K562 (cell line): ENCODE measurements around the gene SMC6.

Experiments used
- CTBP1 ChIP-seq: fragments of 450-650 bp; IDR thresholded peaks from 2 replicates; pipeline ENCODE4 v1.6.1; 2016; ENCODE audit warnings: borderline replicate concordance
- GABPA ChIP-seq: fragments of 200-800 bp; sonication (Bioruptor generic); conservative IDR thresholded peaks from 2 replicates; pipeline ENCODE4 v1.6.1; 2016; ENCODE audit warnings: low read depth, missing genetic modification characterization, missing compliant biosample characterization
- HDAC6 ChIP-seq: IDR thresholded peaks from 2 replicates; pipeline ENCODE4 v1.6.1; 2012; ENCODE audit warnings: low read depth, mild to moderate bottlenecking, control low read depth, inconsistent platforms, low read length, moderate library complexity
- HMG20A ChIP-seq: fragments of 450-650 bp; formaldehyde crosslinking; conservative IDR thresholded peaks from 2 replicates; pipeline ENCODE4 v1.4.0; 2020; ENCODE audit warnings: mild to moderate bottlenecking, mixed read lengths
- KAT8 ChIP-seq: fragments of 450-650 bp; IDR thresholded peaks from 2 replicates; pipeline ENCODE4 v1.6.1; 2016; ENCODE audit warnings: low read depth, mild to moderate bottlenecking
- KLF10 ChIP-seq: fragments of 250-450 bp; sonication (Bioruptor Pico); IDR thresholded peaks from 2 replicates; pipeline ENCODE4 v1.6.1; 2021; ENCODE audit warnings: matching md5 sums
- NFIC ChIP-seq: fragments of 450-650 bp; IDR thresholded peaks from 2 replicates; pipeline ENCODE4 v1.6.1; 2017; ENCODE audit warnings: mild to moderate bottlenecking, inconsistent platforms
- POLR3A ChIP-seq: IDR thresholded peaks from 2 replicates; pipeline ENCODE4 v1.6.1; 2011; ENCODE audit warnings: borderline replicate concordance, mild to moderate bottlenecking, moderate library complexity; ENCODE audit not compliant: insufficient read length, insufficient read depth; ENCODE audit errors: extremely low read depth
- SMARCA5 ChIP-seq: fragments of 450-650 bp; IDR thresholded peaks from 2 replicates; pipeline ENCODE4 v1.6.1; 2016
- TF ChIP-seq, protein P1 (sequence below): fragments of 450-650 bp; IDR thresholded peaks from 2 replicates; pipeline ENCODE4 v1.6.1; 2016; ENCODE audit warnings: low read depth
- TF ChIP-seq, protein P2 (sequence below), 3 experiments: IDR thresholded peaks in 2 of 3; conservative IDR thresholded peaks in 1 of 3; 2 replicates each; pipeline ENCODE4 v1.5.1; 2011 to 2012; ENCODE audit warnings: low read length in 3 of 3, mild to moderate bottlenecking in 3 of 3, control low read depth in 2 of 3, improper control_type of control experiment in 1 of 3, inconsistent platforms in 1 of 3, low read depth in 1 of 3, mixed read lengths in 1 of 3, moderate library complexity in 1 of 3; ENCODE audit not compliant: insufficient read depth in 2 of 3
- TF ChIP-seq, protein P3 (sequence below): fragments of 250-450 bp; sonication (Bioruptor Pico); IDR thresholded peaks from 2 replicates; pipeline ENCODE4 v1.8.0; 2022; ENCODE audit warnings: inconsistent platforms

DNA sequence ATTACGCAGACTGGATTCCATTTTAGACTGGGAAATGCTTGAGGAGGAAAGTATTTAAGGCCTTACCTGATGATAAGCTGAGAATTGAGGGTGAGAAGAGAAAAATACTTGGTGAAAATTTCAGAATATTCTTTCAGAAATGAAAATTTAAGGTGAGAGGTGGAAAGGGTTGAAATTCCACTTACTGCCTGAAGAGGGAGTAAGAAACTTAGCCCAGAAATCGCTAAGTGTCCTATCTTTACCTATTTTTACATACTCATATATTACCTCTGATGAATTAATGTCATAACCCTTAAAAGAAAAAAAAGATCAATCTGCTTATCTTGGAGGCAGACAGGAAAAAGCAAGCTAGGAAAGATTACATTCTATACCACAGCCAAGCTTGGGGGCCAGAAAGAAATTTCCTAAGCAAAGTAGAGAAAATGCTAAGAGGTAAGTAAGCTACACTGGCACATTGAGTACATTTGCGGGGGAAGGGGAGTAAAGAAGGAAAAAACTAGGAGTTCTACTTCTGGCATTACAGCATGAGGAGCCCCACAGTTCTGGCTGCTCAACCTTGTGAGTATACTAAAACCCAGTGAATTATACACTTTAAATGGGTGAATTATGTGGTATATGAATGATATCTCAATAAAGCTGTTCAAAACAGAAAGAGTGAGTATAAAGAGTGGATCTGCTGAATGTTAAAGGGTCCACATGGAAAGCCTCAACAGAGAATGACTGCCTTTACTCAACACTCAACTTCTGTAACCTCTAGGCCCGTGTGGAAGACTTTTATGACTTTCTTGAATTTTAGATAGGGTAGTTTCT lies 33.8 kb downstream of the SMC6 start:
- TF ChIP-seq CTBP1 (no peak), NFIC (no peak), SMARCA5 (no peak), KLF10 (CRISPR knock-in tag) (no peak), KAT8 (no peak), HDAC6 (no peak), POLR3A (no peak), HMG20A (CRISPR knock-in tag) (no peak), GABPA (tag) (no peak)
- TF ChIP-seq, protein P1, sequence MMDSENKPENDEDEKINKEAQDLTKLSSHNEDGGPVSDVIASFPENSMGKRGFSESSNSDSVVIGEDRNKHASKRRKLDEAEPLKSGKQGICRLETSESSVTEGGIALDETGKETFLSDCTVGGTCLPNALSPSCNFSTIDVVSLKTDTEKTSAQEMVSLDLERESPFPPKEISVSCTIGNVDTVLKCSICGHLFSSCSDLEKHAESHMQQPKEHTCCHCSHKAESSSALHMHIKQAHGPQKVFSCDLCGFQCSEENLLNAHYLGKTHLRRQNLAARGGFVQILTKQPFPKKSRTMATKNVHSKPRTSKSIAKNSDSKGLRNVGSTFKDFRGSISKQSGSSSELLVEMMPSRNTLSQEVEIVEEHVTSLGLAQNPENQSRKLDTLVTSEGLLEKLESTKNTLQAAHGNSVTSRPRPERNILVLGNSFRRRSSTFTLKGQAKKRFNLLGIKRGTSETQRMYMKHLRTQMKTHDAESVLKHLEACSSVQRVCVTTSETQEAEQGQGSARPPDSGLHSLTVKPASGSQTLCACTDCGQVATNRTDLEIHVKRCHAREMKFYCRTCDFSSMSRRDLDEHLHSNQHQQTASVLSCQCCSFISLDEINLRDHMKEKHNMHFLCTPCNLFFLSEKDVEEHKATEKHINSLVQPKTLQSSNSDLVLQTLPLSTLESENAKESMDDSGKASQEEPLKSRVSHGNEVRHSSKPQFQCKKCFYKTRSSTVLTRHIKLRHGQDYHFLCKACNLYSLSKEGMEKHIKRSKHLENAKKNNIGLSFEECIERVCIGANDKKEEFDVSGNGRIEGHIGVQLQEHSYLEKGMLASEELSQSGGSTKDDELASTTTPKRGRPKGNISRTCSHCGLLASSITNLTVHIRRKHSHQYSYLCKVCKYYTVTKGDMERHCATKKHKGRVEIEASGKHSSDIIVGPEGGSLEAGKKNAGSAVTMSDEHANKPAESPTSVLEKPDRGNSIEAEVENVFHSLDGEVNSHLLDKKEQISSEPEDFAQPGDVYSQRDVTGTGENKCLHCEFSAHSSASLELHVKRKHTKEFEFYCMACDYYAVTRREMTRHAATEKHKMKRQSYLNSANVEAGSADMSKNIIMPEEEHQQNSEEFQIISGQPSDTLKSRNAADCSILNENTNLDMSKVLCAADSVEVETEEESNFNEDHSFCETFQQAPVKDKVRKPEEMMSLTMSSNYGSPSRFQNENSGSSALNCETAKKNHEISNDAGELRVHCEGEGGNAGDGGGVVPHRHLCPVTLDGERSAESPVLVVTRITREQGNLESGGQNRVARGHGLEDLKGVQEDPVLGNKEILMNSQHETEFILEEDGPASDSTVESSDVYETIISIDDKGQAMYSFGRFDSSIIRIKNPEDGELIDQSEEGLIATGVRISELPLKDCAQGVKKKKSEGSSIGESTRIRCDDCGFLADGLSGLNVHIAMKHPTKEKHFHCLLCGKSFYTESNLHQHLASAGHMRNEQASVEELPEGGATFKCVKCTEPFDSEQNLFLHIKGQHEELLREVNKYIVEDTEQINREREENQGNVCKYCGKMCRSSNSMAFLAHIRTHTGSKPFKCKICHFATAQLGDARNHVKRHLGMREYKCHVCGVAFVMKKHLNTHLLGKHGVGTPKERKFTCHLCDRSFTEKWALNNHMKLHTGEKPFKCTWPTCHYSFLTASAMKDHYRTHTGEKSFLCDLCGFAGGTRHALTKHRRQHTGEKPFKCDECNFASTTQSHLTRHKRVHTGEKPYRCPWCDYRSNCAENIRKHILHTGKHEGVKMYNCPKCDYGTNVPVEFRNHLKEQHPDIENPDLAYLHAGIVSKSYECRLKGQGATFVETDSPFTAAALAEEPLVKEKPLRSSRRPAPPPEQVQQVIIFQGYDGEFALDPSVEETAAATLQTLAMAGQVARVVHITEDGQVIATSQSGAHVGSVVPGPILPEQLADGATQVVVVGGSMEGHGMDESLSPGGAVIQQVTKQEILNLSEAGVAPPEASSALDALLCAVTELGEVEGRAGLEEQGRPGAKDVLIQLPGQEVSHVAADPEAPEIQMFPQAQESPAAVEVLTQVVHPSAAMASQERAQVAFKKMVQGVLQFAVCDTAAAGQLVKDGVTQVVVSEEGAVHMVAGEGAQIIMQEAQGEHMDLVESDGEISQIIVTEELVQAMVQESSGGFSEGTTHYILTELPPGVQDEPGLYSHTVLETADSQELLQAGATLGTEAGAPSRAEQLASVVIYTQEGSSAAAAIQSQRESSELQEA = no peak
- TF ChIP-seq, protein P2, sequence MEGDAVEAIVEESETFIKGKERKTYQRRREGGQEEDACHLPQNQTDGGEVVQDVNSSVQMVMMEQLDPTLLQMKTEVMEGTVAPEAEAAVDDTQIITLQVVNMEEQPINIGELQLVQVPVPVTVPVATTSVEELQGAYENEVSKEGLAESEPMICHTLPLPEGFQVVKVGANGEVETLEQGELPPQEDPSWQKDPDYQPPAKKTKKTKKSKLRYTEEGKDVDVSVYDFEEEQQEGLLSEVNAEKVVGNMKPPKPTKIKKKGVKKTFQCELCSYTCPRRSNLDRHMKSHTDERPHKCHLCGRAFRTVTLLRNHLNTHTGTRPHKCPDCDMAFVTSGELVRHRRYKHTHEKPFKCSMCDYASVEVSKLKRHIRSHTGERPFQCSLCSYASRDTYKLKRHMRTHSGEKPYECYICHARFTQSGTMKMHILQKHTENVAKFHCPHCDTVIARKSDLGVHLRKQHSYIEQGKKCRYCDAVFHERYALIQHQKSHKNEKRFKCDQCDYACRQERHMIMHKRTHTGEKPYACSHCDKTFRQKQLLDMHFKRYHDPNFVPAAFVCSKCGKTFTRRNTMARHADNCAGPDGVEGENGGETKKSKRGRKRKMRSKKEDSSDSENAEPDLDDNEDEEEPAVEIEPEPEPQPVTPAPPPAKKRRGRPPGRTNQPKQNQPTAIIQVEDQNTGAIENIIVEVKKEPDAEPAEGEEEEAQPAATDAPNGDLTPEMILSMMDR (IDR thresholded peaks at IDR 0.05 in 2 of 3, conservative IDR thresholded peaks at IDR 0.05 in 1 of 3; ENCODE audit: insufficient read depth in 2 of 3, low read depth in 1 of 3, low read length in 3 of 3) = peak in 2 of 3 experiments; percentile 60 to 77; a peak in 4 of 6 replicates
- TF ChIP-seq, protein P3, sequence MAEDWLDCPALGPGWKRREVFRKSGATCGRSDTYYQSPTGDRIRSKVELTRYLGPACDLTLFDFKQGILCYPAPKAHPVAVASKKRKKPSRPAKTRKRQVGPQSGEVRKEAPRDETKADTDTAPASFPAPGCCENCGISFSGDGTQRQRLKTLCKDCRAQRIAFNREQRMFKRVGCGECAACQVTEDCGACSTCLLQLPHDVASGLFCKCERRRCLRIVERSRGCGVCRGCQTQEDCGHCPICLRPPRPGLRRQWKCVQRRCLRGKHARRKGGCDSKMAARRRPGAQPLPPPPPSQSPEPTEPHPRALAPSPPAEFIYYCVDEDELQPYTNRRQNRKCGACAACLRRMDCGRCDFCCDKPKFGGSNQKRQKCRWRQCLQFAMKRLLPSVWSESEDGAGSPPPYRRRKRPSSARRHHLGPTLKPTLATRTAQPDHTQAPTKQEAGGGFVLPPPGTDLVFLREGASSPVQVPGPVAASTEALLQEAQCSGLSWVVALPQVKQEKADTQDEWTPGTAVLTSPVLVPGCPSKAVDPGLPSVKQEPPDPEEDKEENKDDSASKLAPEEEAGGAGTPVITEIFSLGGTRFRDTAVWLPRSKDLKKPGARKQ (CRISPR knock-in tag) = no peak
